ENCODE results near the gene THBS2.

- no peak for TF ChIP-seq CTCF (conservative IDR thresholded peaks at IDR 0.05; ENCODE audit: low read depth, low read length)
- no peak for TF ChIP-seq CEBPB (IDR thresholded peaks at IDR 0.05; ENCODE audit: low read depth, low read length)
- no peak for TF ChIP-seq POLR2A (IDR thresholded peaks at IDR 0.05; ENCODE audit: low read depth, low read length)
- TF ChIP-seq RAD21 (IDR thresholded peaks at IDR 0.05; ENCODE audit: low read length), result no peak
- TF ChIP-seq CHD1 (IDR thresholded peaks at IDR 0.05; ENCODE audit: low read depth, low read length), result no peak
- TF ChIP-seq FOS (IDR thresholded peaks at IDR 0.05; ENCODE audit: low read depth, low read length), result no peak
- TF ChIP-seq, protein P1, sequence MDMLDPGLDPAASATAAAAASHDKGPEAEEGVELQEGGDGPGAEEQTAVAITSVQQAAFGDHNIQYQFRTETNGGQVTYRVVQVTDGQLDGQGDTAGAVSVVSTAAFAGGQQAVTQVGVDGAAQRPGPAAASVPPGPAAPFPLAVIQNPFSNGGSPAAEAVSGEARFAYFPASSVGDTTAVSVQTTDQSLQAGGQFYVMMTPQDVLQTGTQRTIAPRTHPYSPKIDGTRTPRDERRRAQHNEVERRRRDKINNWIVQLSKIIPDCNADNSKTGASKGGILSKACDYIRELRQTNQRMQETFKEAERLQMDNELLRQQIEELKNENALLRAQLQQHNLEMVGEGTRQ (IDR thresholded peaks at IDR 0.05; ENCODE audit: low read depth, low read length), result no peak
- TF ChIP-seq, protein P2, sequence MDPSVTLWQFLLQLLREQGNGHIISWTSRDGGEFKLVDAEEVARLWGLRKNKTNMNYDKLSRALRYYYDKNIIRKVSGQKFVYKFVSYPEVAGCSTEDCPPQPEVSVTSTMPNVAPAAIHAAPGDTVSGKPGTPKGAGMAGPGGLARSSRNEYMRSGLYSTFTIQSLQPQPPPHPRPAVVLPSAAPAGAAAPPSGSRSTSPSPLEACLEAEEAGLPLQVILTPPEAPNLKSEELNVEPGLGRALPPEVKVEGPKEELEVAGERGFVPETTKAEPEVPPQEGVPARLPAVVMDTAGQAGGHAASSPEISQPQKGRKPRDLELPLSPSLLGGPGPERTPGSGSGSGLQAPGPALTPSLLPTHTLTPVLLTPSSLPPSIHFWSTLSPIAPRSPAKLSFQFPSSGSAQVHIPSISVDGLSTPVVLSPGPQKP (IDR thresholded peaks at IDR 0.05; ENCODE audit: borderline replicate concordance, low read depth, low read length), result no peak
- TF ChIP-seq MXI1 (IDR thresholded peaks at IDR 0.05; ENCODE audit: borderline replicate concordance, low read depth, low read length), result no peak
- TF ChIP-seq MAFK (IDR thresholded peaks at IDR 0.05; ENCODE audit: low read depth, low read length), result no peak
- no peak for TF ChIP-seq RCOR1 (IDR thresholded peaks at IDR 0.05; ENCODE audit: insufficient replicate concordance, low read length)
Measured at GRCh38 chr6:169288591-169288990, 34.9 kb upstream of the THBS2 start.
